ENCODE data around the gene SECISBP2L.

- no peak for TF ChIP-seq CTCF (IDR thresholded peaks at IDR 0.05)
- no peak for TF ChIP-seq POLR2A (IDR thresholded peaks at IDR 0.05)
- no peak for TF ChIP-seq EP300 (IDR thresholded peaks at IDR 0.05; ENCODE audit: low read depth)
Observed at GRCh38 chr15:49066372-49066771, 20.1 kb upstream of the SECISBP2L start.
